SK-N-SH (cell line): Measurements from ENCODE around the gene WDFY2. TPM values are rescaled to one million over a fixed set of nuclear protein-coding genes. Genes with fewer than 3 reads are reported as not detected.

Experiments
- CTCF ChIA-PET: fragments of 300-600, 350-600 bp; formaldehyde crosslinking; extraction: SDS; loops from one replicate; lab custom pipeline; 2021; lab: Yijun Ruan, JAX
- POLR2A ChIA-PET: fragments of 350-600 bp; sonication (Branson Sonifier 250); formaldehyde crosslinking; extraction: SDS; loops from one replicate; lab custom pipeline; 2020; ENCODE audit warnings: antibody characterized with exemption, inconsistent platforms; lab: Yijun Ruan, JAX
- DNase-seq: peaks from one replicate; pipeline ENCODE4 v3.0.0; 2012
- H2AFZ ChIP-seq: fragments of 200-600 bp; sonication (generic); 2 replicates; pipeline ENCODE4 v1.8.1; 2016; ENCODE audit warnings: antibody characterized with exemption, mild to moderate bottlenecking, low read depth
- H3F3A ChIP-seq: fragments of 200-600 bp; sonication (generic); replicated peaks from 2 replicates; pipeline ENCODE3; 2016; ENCODE audit warnings: antibody characterized with exemption, mild to moderate bottlenecking; ENCODE audit not compliant: insufficient read depth
- H3K27ac ChIP-seq, 2 experiments: fragments of 200-500 bp in 1 of 2; fragments of 200-600 bp in 1 of 2; sonication (Bioruptor generic) in 1 of 2; sonication (generic), shearing (Covaris generic) in 1 of 2; 2 replicates each; pipeline versions ENCODE4 v1.5.1 to v1.6.1; 2014 to 2016; ENCODE audit warnings: low read depth in 2 of 2, inconsistent platforms in 1 of 2, low read length in 1 of 2, mild to moderate bottlenecking in 1 of 2, mixed read lengths in 1 of 2
- H3K27me3 ChIP-seq: fragments of 200-600 bp; sonication (generic), shearing (Covaris generic); 2 replicates; pipeline ENCODE4 v1.6.1; 2016; ENCODE audit warnings: mixed run types; ENCODE audit not compliant: insufficient read depth
- H3K36me3 ChIP-seq, 2 experiments: fragments of 200-500 bp in 1 of 2; fragments of 200-600 bp in 1 of 2; sonication (Bioruptor generic) in 1 of 2; sonication (generic) in 1 of 2; replicated peaks in 1 of 2; 2 replicates each; pipeline versions ENCODE3 to v1.5.1; 2014 to 2016; ENCODE audit warnings: low read length in 1 of 2, mild to moderate bottlenecking in 1 of 2; ENCODE audit not compliant: insufficient read depth in 2 of 2, control insufficient read depth in 1 of 2
- H3K4me1 ChIP-seq, 2 experiments: fragments of 200-500 bp in 1 of 2; fragments of 200-600 bp in 1 of 2; sonication (Bioruptor generic) in 1 of 2; sonication (generic), shearing (Covaris generic) in 1 of 2; 2 replicates each; pipeline versions ENCODE4 v1.5.1 to v1.6.1; 2014 to 2016; ENCODE audit warnings: low read depth in 1 of 2, low read length in 1 of 2, mixed run types in 1 of 2; ENCODE audit not compliant: insufficient read depth in 2 of 2, control insufficient read depth in 1 of 2
- H3K4me2 ChIP-seq: fragments of 200-600 bp; sonication (generic), shearing (Covaris generic); 2 replicates; pipeline ENCODE4 v1.6.1; 2017; ENCODE audit warnings: mixed run types
- H3K4me3 ChIP-seq, 2 experiments: fragments of 200-500 bp in 1 of 2; fragments of 200-600 bp in 1 of 2; sonication (Bioruptor generic) in 1 of 2; sonication (generic), shearing (Covaris generic) in 1 of 2; 2 replicates each; pipeline versions ENCODE4 v1.5.1 to v1.8.1; 2014 to 2016; ENCODE audit warnings: low read depth in 2 of 2, inconsistent platforms in 1 of 2, low read length in 1 of 2, mild to moderate bottlenecking in 1 of 2, mixed read lengths in 1 of 2, moderate library complexity in 1 of 2
- H3K79me2 ChIP-seq: fragments of 200-600 bp; sonication (generic); 2 replicates; pipeline ENCODE4 v1.8.1; 2017; ENCODE audit warnings: mild to moderate bottlenecking; ENCODE audit not compliant: insufficient read depth
- H3K9ac ChIP-seq: fragments of 200-600 bp; sonication (generic); 2 replicates; pipeline ENCODE4 v1.6.1; 2017; ENCODE audit warnings: mixed run types
- H3K9me2 ChIP-seq: fragments of 200-600 bp; sonication (generic); 2 replicates; pipeline ENCODE4 v1.6.1; 2017; ENCODE audit warnings: mixed run types
- H3K9me3 ChIP-seq: fragments of 200-600 bp; sonication (generic); 2 replicates; pipeline ENCODE4 v1.6.1; 2017; ENCODE audit warnings: mixed run types, mild to moderate bottlenecking, moderate library complexity
- H4K20me1 ChIP-seq: fragments of 200-600 bp; sonication (generic); 2 replicates; pipeline ENCODE4 v1.6.1; 2017; ENCODE audit warnings: mild to moderate bottlenecking, mixed run types; ENCODE audit not compliant: insufficient read depth
- EP300 ChIP-seq, 2 experiments: IDR thresholded peaks; 2 replicates each; pipeline versions ENCODE4 v1.4.0 to v1.6.1; 2012; ENCODE audit warnings: borderline replicate concordance in 1 of 2, low read depth in 1 of 2, low read length in 1 of 2
- EZH2phosphoT487 ChIP-seq: fragments of 200-600 bp; sonication (generic); IDR thresholded peaks from 2 replicates; pipeline ENCODE4 v1.6.1; 2017; ENCODE audit warnings: low read depth, mixed run types, mild to moderate bottlenecking, antibody characterized with exemption, moderate library complexity, borderline replicate concordance
- FOXJ3 ChIP-seq: sonication (generic); formaldehyde crosslinking; IDR thresholded peaks from 2 replicates; pipeline ENCODE4 v1.5.1; 2020; ENCODE audit warnings: mild to moderate bottlenecking, missing genetic modification reagents
- GATA2 ChIP-seq: sonication (generic); formaldehyde crosslinking; IDR thresholded peaks from 2 replicates; pipeline ENCODE4 v1.5.0; 2020; ENCODE audit warnings: mild to moderate bottlenecking, missing genetic modification reagents
- NFIC ChIP-seq: IDR thresholded peaks from 2 replicates; pipeline ENCODE4 v1.4.0; 2012; ENCODE audit warnings: borderline replicate concordance
- NRF1 ChIP-seq: IDR thresholded peaks from 2 replicates; pipeline ENCODE4 v1.6.1; 2012; ENCODE audit warnings: low read depth, mild to moderate bottlenecking, low read length
- POLR2AphosphoS5 ChIP-seq: IDR thresholded peaks from 2 replicates; pipeline ENCODE4 v1.6.1; 2012; ENCODE audit warnings: low read depth, low read length
- RAD21 ChIP-seq: IDR thresholded peaks from 2 replicates; pipeline ENCODE4 v1.6.1; 2012; ENCODE audit warnings: mild to moderate bottlenecking, low read length
- TAF1 ChIP-seq: IDR thresholded peaks from 2 replicates; pipeline ENCODE4 v1.6.1; 2012; ENCODE audit warnings: low read depth, mild to moderate bottlenecking, low read length, moderate library complexity, borderline replicate concordance
- TEAD4 ChIP-seq: IDR thresholded peaks from 2 replicates; pipeline ENCODE4 v1.4.0; 2012; ENCODE audit warnings: mild to moderate bottlenecking, borderline replicate concordance; ENCODE audit not compliant: insufficient read depth
- WGBS: methylation state at CpG from one replicate; pipeline ENCODE4 v1.1.6; 2017; ENCODE audit warnings: low lambda C conversion rate; 5-methylcytosine and 5-hydroxymethylcytosine counted together
- polyA plus RNA-seq, 3 experiments: library from polyadenylated mRNA; depleted of rRNA; stranded (reverse); fragments of >200 nt; gene quantifications; 2 replicates each; pipeline ENCODE4 v1.2.3, GENCODE V29; 2012
- TF ChIP-seq, protein P1 (sequence below): fragments of 150-350 bp; IDR thresholded peaks from 2 replicates; pipeline ENCODE4 v1.6.1; 2017; ENCODE audit warnings: antibody characterized with exemption, low read length, low read depth, borderline replicate concordance
- TF ChIP-seq, protein P2 (sequence below): IDR thresholded peaks from 2 replicates; pipeline ENCODE4 v1.4.0; 2012; ENCODE audit warnings: low read depth, borderline replicate concordance
- TF ChIP-seq, protein P3 (sequence below): IDR thresholded peaks from 2 replicates; pipeline ENCODE4 v1.4.0; 2012; ENCODE audit warnings: low read depth, borderline replicate concordance
- TF ChIP-seq, protein P4 (sequence below): fragments of 150-350 bp; IDR thresholded peaks from 2 replicates; pipeline ENCODE4 v1.6.1; 2016; ENCODE audit warnings: mild to moderate bottlenecking, low read depth, low read length
- TF ChIP-seq, protein P5 (sequence below): IDR thresholded peaks from 2 replicates; pipeline ENCODE4 v1.4.0; 2012; ENCODE audit warnings: low read depth

WDFY2 gene
- polyA plus RNA-seq, 1 of the 3 experiments (the other 2 are of a cell fraction), result 4.1 TPM

DNA sequence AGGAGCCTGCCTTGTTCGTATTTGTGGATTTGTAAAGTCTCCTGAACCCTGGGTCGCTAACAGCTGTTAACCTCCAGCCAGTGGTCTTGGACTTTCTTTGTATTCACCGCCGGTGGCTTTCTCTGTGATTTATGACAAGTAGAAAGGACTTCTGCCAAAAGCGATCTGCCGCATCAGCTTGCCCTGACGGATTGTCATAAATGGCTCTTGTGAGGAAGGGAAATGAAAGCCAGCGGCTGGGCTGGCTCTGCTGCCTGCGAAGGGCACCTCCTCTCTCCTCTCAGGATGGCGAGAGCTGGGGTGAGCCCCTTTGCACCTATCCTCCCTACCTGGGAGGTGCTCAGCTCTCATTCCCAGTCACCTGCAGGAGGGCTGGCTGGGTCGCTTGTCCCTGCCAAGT lies 194.1 kb downstream of the WDFY2 start:
- Histone ChIP-seq H3K9me2 (no peaks in the 10 kb centered on the region), H3K79me2 (no peaks in the 10 kb centered on the region), H3K27ac (no peak overlapping the region; a peak in 1 of 4 replicates), H3K36me3 (no peaks in the 10 kb centered on the region), H3F3A (no peaks in the 10 kb centered on the region), H3K4me3 (no peak overlapping the region), H3K4me1 (peaks cover 0 to 21% of the 10 kb centered on the region in 2 experiments; a peak in 1 of 4 replicates), H3K27me3 (no peaks in the 10 kb centered on the region), H2AFZ (no peak overlapping the region), H4K20me1 (no peaks in the 10 kb centered on the region), H3K9ac (no peak overlapping the region), H3K9me3 (no peaks in the 10 kb centered on the region), H3K4me2 (no peak overlapping the region)
- ChIA-PET POLR2A (interaction anchor here (1.5 kb wide), 1 partner anchor 8 kb away, joined by 4 read pairs; no protein-coding TSS in a partner anchor), CTCF (interaction anchor here (0.7 to 0.8 kb wide), 3 partner anchors 15 to 150 kb away, joined by 3 read pairs; no protein-coding TSS in a partner anchor)
- TF ChIP-seq EP300 (IDR thresholded peaks at IDR 0.05; ENCODE audit: borderline replicate concordance in 1 of 2, low read depth in 1 of 2, low read length in 1 of 2) (no peak), GATA2 (CRISPR knock-in tag) (no peak), POLR2AphosphoS5 (no peak), TAF1 (no peak), FOXJ3 (CRISPR knock-in tag) (no peak), RAD21 (no peak), TEAD4 (no peak), EZH2phosphoT487 (no peak), NFIC (no peak), NRF1 (no peak)
- TF ChIP-seq, protein P1, sequence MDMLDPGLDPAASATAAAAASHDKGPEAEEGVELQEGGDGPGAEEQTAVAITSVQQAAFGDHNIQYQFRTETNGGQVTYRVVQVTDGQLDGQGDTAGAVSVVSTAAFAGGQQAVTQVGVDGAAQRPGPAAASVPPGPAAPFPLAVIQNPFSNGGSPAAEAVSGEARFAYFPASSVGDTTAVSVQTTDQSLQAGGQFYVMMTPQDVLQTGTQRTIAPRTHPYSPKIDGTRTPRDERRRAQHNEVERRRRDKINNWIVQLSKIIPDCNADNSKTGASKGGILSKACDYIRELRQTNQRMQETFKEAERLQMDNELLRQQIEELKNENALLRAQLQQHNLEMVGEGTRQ, result no peak
- TF ChIP-seq, protein P2, sequence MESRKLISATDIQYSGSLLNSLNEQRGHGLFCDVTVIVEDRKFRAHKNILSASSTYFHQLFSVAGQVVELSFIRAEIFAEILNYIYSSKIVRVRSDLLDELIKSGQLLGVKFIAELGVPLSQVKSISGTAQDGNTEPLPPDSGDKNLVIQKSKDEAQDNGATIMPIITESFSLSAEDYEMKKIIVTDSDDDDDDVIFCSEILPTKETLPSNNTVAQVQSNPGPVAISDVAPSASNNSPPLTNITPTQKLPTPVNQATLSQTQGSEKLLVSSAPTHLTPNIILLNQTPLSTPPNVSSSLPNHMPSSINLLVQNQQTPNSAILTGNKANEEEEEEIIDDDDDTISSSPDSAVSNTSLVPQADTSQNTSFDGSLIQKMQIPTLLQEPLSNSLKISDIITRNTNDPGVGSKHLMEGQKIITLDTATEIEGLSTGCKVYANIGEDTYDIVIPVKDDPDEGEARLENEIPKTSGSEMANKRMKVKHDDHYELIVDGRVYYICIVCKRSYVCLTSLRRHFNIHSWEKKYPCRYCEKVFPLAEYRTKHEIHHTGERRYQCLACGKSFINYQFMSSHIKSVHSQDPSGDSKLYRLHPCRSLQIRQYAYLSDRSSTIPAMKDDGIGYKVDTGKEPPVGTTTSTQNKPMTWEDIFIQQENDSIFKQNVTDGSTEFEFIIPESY, result no peak
- TF ChIP-seq, protein P3, sequence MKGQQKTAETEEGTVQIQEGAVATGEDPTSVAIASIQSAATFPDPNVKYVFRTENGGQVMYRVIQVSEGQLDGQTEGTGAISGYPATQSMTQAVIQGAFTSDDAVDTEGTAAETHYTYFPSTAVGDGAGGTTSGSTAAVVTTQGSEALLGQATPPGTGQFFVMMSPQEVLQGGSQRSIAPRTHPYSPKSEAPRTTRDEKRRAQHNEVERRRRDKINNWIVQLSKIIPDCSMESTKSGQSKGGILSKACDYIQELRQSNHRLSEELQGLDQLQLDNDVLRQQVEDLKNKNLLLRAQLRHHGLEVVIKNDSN, result no peak
- TF ChIP-seq, protein P4, sequence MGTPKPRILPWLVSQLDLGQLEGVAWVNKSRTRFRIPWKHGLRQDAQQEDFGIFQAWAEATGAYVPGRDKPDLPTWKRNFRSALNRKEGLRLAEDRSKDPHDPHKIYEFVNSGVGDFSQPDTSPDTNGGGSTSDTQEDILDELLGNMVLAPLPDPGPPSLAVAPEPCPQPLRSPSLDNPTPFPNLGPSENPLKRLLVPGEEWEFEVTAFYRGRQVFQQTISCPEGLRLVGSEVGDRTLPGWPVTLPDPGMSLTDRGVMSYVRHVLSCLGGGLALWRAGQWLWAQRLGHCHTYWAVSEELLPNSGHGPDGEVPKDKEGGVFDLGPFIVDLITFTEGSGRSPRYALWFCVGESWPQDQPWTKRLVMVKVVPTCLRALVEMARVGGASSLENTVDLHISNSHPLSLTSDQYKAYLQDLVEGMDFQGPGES, result no peak
- TF ChIP-seq, protein P5, sequence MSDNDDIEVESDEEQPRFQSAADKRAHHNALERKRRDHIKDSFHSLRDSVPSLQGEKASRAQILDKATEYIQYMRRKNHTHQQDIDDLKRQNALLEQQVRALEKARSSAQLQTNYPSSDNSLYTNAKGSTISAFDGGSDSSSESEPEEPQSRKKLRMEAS, result no peak
- WGBS, result 95% methylated on average over 11 of the region's 11 CpGs
- no peak for DNase-seq
